HG02571 (cell line): Measurements from ENCODE around the gene TAS1R3.

Source experiments
- ATAC-seq: cut with Tn5 transposase; IDR thresholded peaks from one replicate; pipeline ENCODE4 v1.9.1; 2021; ENCODE audit warnings: mild to moderate bottlenecking, moderate library complexity; ENCODE audit not compliant: unreplicated experiment

Gene TAS1R3

DNA sequence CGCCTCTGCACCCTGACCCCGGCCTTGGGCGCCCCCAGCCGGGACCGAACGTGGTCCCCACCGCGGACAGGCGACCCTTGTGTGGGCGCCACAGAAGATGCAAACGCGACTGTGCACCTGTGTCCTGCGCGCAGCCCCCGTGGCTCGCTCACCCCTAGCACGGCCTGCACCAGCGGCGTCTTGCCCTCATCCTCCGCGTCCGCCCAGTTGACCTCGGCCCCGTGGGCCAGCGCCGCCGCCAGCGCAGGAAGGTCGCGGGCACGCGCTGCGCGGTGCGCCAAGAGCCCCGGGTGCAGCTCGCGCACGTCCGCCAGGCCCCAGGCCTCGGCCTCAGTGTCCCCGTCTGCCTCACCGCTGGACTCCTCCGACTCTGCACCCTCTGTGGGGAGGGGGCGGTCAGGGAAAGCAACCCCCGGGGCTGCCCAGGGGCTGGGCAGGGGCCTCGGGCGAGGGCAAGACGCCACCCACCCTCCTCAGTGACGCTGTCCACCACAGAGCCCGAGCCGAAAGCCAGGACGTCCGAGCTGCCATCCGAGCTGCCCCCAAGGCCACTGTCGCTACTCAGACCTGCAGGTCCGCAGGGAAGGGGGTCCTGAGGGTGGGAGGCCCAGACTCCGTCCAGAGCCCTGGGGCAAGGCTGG is 36.7 kb upstream of the TAS1R3 start:
- ATAC-seq, result no peak

DNA sequence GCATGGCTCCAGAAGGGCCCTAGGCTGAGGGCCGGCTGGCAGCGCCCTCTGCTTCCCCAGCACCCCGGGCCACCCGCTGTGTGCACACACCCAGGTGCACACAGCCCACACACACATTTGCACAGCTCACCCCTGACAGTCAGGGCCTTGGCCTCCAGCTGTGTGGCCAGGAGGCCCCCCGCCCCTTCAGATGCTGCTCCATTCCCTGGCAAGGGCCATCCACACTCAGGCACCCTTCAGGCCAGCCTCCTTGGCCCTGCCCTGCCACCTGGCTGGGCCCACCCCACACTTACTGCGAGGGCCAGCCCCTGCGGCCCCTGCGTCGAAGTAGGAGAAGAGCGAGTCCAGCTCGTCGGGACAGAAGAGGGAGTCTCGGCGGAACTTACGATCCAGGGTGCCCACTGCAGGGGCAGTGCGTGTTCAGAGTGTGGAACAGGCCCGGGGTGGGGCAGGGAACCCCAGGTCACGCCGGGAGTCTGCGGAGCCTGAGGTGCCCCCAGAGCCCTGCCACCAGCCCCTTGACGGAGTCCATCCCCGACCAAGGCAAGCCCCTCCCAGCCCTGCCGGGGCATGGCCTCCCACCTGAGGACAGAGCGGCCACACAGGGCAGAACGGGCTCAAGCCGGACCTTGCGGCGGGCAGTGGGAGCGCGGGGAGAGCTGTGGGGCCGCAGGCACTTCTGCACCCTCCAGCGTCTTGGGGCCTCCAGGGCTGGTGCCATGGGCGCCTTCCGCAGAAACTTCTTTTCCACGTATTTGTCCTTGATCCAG is 35.7 kb upstream of the TAS1R3 start:
- ATAC-seq, result no peak

DNA sequence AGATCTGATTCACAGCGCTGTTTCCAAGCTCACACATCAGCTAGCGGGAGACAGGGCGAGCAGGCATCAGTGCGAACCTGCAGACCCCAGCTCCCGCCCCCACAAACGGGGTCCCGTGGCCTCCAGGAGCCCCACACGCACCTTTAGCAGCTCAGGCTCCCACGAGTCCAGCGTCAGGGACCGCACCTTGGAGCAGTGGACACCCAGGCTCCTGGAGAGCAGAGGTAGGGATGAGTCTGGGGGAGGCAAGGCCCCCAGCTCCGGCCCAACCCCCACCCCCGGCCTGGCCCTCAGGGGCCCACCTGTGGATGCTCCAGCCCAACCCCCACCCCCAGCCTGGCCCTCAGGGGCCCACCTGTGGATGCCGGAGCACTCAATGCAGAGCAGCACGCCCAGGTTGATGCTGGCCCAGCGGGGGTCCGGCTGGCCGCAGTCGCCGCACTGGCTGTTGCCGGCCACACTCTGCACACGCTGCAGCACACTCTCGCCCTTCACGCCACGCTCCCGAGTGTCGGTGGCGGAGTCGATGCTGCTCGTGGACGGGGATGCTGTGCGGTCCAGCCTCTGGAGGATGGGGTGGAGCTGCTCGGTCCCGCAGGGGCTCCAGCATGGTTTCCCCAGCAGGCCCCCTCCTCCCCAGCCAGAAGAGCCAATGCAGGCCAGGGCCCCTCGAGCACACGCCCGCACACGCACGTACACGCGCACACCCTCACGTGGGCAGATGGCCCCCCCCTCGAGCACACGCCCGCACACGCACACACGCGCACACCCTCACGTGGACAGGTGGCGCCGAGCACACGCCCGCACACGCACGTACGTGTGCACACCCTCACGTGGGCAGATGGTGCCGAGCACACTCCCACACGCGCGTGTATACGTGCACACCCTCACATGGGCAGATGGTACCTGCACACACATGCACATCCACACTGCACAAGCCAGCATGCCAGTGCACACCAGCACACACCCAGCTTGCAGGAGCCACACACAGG is 34.7 kb upstream of the TAS1R3 start:
- no peak for ATAC-seq

DNA sequence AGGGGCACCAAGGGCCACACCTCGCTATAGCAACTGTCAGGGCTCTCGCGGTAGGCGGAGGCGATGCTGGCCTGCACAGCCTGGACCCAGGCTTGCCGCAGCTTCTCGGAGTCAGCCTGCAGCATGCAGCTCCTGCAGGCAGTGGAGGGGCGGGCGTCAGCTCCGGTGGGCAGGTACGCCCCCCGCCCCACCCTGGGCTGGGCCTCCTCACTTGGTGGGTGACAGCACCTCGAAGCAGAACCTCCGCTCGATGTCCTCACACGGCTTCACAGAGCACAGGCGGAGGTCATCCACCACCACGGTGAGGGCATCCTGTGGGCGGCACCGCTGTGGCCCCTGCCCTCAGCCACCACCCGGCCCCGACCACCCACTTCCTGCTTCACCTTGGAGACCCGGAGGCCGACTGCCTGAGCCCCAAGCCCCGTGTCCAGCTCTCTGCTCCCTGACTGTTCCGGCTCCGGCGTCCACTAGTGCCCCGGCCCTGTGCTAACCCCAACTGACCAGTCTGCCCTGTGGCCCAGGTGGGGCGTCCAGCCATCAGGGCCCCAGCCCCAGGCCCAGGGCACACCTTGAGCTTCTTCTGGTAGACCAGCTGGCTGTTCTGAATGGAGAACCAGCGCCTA is 33.2 kb upstream of the TAS1R3 start:
- no peak for ATAC-seq

DNA sequence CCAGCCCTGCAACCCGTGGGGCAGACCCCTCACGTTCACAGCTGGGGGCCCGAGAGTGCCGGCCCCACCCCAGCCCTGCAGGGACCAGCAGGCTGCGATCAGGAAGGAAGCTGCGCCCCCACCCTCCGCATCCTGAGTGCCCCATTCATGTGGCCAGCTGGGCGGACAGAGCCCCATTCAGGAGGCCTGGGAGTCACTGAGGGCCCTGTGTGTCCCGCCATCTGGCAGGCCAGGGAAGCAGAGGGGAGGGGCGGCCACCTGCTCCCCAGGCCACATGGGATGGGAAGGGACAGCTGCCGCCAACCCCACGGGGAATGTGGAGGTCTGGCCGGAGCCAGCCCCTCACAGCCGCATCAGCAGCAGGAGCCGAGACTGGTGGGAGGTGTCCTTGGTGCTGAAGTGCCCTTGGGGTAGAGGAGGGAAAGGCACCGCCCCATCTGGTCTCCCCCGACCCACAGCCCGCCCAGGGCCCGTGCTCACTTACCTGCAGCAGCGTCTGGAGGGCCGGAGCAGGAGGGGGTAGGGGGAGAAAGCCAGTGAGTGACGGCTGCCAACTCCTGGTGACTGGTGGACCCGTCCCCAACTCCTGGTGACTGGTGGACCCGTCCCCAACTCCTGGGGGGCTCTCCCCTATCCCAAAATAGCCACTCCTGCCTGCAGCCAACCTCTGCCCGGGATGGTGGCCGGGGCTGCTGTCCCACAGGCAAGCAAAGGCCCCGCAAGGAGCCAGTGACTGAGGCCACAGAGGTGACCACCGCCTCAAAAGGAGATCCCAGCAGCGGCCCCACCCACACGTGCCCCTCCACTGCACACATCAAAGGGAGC is 32.0 kb upstream of the TAS1R3 start:
- ATAC-seq, result no peak

DNA sequence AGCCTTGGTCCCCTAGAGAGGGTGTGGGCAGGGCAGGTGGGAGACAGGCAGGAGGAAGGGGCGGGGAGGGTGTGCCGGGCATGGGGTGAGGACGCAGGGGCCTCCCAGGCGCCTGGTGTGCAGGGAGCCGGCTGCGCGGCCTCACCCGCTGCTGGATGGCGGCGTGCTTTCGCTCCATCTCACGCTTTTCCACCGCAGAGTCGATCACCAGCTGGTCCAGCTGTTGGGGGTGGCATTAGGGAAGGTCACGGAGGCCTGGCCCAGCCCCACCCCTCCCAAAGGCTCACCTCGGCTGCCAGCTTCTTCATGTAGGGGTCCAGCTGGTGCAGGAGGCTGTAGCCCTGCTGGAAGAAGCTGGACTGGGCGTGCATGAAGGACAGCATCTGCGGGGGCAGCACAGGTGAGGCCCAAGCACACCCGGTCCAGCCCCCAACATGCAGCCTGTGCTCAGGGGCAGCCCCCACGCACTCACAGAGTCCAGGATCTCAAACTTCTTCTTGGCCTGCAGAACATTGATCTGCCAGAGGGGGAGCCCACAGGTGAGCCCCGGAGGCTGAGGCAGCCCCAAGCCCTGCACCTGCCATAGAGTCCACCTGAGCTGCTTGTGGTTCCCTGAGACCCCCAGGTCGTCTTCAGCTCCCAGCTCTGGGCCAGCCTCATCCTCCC is 31.3 kb upstream of the TAS1R3 start:
- no peak for ATAC-seq

DNA sequence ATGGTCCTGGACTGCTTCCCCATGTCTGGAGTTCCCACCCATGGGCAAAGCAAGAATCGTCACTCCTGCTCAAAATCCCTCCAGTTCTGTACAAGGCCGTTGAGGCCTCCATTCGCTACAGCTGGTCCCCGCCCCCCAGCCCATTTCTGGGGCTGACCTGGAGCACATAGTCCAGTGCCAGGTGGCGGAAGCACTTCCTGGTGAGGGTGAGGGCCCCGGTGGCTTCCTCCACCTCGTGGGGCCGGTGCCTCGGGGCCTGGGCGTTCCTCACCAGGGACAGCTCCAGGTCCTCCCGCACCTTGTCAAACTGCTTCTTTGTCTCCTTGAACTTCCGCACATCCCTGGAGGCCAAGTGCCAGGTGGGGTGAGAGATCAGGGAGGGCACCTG is 30.7 kb upstream of the TAS1R3 start:
- no peak for ATAC-seq

DNA sequence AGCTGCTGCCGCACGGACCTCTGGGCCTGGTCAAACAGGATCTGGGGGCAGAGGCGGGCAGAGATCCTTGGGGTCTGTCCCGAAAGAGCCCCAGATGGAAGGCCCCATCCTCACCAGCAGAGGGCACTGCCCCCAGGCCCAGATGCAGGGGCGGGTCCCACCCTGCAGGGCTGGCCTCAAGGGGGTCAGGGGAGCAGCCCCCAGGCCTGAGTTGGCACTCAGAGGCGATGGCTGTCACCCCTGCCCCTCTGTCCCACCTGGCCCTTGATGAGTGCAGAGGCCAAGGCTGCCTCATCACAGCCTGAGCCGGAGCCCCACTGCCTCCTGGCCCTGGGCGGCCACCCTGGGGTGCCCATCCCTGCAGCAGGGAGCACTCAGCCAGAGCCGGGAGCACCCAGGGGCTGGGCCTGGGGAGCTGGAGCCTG is 29.1 kb upstream of the TAS1R3 start:
- no peak for ATAC-seq

DNA sequence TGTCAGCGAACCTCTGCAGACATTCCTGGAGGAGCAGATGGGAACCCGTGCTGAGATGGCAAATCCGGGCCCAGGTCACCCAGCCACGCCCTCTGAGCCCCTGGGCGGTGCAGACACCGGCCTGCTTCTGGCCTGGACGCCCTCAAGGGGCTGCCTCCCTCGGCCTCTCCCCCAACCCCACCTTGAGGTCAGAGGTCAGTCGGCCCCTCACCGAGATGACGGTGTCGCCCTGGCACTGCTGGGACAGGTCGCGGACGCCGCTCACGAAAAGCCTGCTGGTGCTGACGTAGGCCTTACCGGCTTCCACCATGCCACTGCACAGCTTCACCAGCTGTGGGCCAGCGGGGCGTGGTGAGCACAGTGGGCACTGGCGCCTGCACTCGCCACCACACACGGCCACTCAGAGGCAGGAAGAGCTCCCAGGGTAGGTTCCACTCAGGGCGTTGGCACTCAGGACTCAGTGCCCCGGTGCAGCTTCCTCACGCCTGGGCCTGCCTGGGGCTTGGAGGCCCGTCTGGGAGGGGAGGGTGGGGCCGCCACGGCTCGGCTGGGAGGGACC is 28.1 kb upstream of the TAS1R3 start:
- no peak for ATAC-seq

DNA sequence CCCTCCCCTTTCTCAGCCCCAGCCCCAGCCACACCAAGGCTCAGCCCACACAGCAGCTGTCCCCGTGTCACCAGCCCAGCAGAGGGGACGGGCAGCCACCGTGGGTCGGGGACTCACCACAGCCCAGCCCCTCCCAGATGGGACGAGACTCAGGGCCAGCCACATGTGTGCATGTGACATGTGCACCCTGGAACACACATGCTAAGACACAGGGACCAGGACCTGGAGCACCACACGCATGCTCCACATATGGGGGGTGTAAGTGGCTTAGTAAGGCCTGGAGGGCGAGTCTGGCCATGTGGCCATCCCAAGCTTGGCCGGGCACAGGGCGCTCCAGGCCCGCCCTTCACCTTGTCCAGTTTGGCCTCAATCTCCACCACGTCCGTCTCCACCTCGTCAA is 27.3 kb upstream of the TAS1R3 start:
- no peak for ATAC-seq

DNA sequence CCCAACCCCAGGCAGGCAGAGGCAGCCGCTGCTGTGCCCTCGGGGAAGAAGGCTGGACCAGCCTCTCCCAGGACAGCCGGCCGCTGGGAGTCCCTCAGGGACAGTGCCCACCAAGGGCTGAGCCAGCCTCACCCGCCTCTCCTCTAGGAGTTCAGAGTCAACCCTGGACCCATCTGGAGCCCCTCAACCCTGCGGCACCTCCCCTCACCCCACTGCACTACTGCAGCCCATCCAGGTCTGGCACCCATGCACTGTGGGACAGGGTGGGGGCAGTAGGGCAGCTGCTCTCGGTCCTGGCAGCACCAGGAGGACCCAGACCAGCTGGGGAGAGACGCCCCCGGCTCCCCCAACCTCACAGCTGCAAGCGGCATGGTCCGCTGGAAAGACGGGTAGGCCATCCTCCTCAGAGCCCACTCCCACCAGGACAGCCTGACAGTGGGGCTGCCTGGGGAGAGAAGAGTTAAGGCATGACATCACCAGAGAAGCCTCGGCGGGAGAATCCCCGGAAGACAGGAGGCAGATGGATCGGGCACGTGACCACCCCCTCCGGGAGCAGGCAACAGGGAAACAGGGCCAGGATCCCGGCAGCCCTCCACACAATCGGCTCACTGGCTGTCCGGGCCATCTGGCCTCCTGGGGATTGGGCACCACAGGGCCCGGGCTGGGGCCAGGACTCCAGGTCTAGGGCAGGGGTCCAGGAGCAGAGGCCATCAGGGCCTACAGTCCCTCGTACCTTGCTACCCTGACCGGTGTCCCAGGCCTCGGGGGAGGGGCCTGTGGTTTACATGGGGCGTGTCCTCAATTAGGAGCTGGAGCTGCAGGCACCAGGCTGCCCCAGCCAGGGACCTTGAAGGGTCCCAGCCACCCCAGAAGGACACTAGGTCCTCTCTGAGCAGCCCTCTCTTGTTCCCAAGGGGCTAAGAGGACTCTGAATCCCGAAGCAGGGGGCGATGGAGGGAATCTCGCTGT is 26.5 kb upstream of the TAS1R3 start:
- no peak for ATAC-seq

DNA sequence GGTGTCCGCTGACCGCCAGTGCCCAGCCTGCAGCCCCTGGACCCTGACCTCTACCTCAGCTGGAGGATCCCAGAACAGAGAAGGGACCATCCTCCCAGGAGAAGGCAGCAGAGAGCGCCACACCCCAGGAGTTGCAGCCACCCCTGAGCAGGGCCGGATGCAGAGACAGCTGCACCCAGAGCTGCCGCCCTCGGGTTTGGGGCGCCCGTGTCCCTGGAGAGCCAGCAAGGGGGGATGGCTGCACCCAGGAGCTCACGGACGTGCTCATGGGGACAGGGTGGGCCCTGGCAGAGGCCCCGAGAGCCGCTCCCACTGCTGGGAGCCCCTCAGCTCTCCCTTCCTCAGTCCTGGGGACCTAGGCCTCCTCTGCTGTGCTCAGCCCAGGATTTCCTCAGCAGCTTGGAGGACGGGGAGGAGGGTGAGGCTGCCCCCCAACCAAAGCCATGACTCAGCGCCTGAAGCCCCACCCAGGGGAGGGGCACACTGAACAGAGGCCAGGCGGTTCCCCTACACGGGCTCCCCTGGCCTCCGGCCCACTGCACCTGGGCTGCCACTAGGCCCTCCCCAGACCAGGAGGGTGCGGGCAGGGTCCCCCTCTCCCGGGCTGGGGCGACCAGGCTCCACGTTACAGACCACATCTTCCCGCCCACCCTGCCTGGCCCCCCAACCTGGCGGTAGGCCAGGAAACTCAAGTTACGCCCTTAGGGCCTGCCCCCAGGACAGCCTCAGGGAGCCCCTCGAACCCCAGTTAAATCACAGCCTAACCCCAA is 25.6 kb upstream of the TAS1R3 start:
- ATAC-seq, result no peak

DNA sequence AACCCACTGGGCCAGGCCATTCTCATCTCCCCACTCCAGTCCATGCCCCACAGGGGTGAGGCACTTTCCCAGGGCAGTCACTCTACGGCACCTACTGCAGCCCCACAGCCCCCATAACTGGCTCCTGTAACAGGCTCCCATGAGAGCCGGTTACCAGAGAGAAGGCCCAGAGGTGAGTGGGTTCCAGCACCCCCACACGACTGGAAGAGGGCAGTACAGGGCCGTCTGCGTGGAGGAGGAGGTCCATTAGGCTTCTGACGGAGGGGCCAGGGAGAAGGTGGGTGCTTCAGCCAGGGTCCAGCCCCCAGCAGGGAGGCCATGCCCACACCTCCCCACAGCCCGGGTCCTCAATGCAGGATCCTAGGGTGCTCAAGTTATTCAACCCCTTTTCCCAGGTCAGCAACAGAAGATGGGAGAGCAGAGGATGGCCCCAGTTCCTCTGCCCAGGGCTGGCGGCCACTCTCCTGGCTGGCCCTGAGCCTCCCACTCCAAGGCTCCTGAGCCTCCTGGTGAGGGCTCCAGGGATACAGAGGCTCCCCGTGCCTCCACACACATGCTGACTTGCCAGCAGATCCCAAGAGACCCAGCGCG is 24.9 kb upstream of the TAS1R3 start:
- ATAC-seq, result no peak

DNA sequence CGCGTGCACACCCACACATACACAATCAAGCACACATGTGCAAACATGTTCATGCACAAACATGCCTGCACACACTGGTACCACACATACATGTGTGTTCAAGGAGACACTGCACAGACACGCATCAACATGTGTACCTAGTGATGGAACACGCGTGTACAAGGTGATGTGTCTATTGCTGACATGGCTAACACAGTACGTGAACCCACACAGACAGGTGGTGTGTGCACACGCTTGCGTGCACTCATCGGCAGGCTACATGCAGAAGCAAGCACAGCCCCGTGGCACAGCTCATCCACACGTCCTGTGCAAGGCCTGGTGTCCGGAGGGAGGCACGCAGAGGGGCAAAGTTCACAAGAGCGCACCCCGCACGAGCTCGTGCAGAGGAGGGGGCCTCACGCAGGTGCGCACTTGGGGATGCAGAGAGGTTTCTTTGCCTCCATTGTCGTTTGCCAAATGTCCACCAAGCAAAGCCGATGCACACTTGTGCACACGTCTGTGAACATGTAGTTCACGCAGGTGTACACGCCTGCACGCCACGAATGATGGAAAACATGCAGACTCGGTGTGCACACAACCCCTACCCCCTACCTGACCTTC is 24.3 kb upstream of the TAS1R3 start:
- ATAC-seq, result no peak

DNA sequence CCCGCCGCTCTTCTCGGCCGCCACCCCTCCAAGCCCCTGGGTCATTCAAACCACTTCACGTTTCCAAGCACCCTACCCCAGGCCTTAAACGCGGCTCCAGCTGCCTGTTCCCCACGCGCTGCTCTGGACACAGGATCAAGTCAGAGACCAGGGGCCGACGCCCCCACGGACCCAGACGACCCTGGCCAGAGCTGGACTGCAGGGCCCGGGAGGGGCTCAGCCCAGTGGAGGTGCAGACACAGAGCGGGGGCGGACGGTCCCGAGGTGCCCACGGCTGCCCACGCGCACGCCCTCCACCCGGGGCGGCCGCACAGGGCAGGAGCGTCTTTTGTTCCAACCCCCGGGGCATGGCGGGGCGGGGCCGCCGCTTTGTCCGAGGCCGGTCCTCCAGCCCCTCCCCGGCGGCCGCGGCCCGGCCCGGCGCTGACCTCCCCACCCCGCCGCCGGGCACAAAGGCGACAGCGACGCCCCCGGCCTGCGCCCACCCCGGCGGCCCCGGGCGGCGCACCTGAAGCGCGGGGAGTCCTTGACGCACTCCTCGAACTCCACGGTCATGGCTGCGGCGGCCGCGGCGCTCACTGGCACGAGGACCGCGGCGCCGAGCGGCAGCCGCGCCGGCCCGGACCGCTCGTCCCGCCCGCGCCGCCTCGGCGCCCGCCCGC is 23.7 kb upstream of the TAS1R3 start:
- peak; percentile 5 for ATAC-seq
